HepG2 (cell line): ENCODE measurements around the gene MYO1E. TPM values are rescaled to one million over a fixed set of nuclear protein-coding genes. Genes with fewer than 3 reads are reported as not detected.

Experiments used
- FOXK2 ChIP-seq: fragments of 450-650 bp; IDR thresholded peaks from 2 replicates; pipeline ENCODE4 v1.6.1; 2016
- IRF2 ChIP-seq: IDR thresholded peaks from 2 replicates; pipeline ENCODE4 v1.6.1; 2018; ENCODE audit warnings: missing genetic modification reagents, missing compliant biosample characterization
- KDM6A ChIP-seq: IDR thresholded peaks from 2 replicates; pipeline ENCODE4 v1.6.1; 2016; ENCODE audit warnings: low read depth
- MAFF ChIP-seq: IDR thresholded peaks from 2 replicates; pipeline ENCODE4 v1.6.1; 2011; ENCODE audit warnings: low read depth, low read length, improper control_type of control experiment
- MIXL1 ChIP-seq: IDR thresholded peaks from 2 replicates; pipeline ENCODE4 v1.6.1; 2016
- PTBP1 ChIP-seq: fragments of 200-400 bp; formaldehyde crosslinking; IDR thresholded peaks from 2 replicates; pipeline ENCODE4 v1.6.1; 2018; ENCODE audit warnings: low read length, low read depth; ENCODE audit not compliant: poor library complexity, severe bottlenecking
- RAD21 ChIP-seq: fragments of 450-650 bp; formaldehyde crosslinking; IDR thresholded peaks from 2 replicates; pipeline ENCODE4 v1.5.0; 2020; ENCODE audit warnings: mild to moderate bottlenecking
- SMAD3 ChIP-seq: sonication (generic); formaldehyde crosslinking; IDR thresholded peaks from 2 replicates; pipeline ENCODE4 v1.4.0; 2020; ENCODE audit warnings: missing genetic modification reagents
- SMC3 ChIP-seq: IDR thresholded peaks from 2 replicates; pipeline ENCODE4 v1.6.1; 2011; ENCODE audit warnings: low read length, improper control_type of control experiment
- SOX6 ChIP-seq, 2 experiments: fragments of 450-650 bp in 1 of 2; sonication (generic) in 1 of 2; formaldehyde crosslinking in 1 of 2; IDR thresholded peaks; 2 replicates each; pipeline versions ENCODE4 v1.4.0 to v1.6.1; 2017 to 2020; ENCODE audit warnings: antibody characterized with exemption in 1 of 2, mild to moderate bottlenecking in 1 of 2, missing genetic modification reagents in 1 of 2
- TGIF2 ChIP-seq: IDR thresholded peaks from 2 replicates; pipeline ENCODE4 v1.6.1; 2016; ENCODE audit warnings: control low read depth, missing compliant biosample characterization
- THAP11 ChIP-seq: IDR thresholded peaks from 2 replicates; pipeline ENCODE4 v1.6.1; 2016; ENCODE audit warnings: missing biosample characterization, missing genetic modification reagents
- ZFP82 ChIP-seq: sonication (generic); formaldehyde crosslinking; IDR thresholded peaks from 2 replicates; pipeline ENCODE4 v1.5.1; 2020; ENCODE audit warnings: mild to moderate bottlenecking, missing genetic modification reagents, borderline replicate concordance
- ZNF124 ChIP-seq: sonication (generic); formaldehyde crosslinking; IDR thresholded peaks from 2 replicates; pipeline ENCODE4 v1.4.0; 2020; ENCODE audit warnings: missing genetic modification reagents
- ZNF205 ChIP-seq: IDR thresholded peaks from 2 replicates; pipeline ENCODE4 v1.6.1; 2018; ENCODE audit warnings: missing biosample characterization, missing genetic modification reagents
- ZNF282 ChIP-seq: fragments of 450-650 bp; IDR thresholded peaks from 2 replicates; pipeline ENCODE4 v1.6.1; 2018; ENCODE audit not compliant: partially characterized antibody
- ZNF546 ChIP-seq: sonication (generic); formaldehyde crosslinking; conservative IDR thresholded peaks from 2 replicates; pipeline ENCODE4 v1.8.1; 2023; ENCODE audit warnings: mild to moderate bottlenecking, missing genetic modification reagents
- ZNF589 ChIP-seq: sonication (generic); formaldehyde crosslinking; conservative IDR thresholded peaks from 2 replicates; pipeline ENCODE4 v1.8.0; 2022; ENCODE audit warnings: mild to moderate bottlenecking, moderate library complexity, missing genetic modification reagents
- polyA plus RNA-seq, 8 experiments: library from polyadenylated mRNA; depleted of rRNA in 3 of 8; stranded (reverse) in 7 of 8; unstranded in 1 of 8; fragments of >200 nt; fragmentation: Illumina TruSeq in 4 of 8; extraction: Trizol in 4 of 8; gene quantifications; 2 replicates each; pipeline versions ENCODE4 v1.2.1 to v1.2.3, GENCODE V29; 2011 to 2016; ENCODE audit warnings: low read depth in 4 of 8, missing spikeins in 1 of 8, mixed read lengths in 1 of 8; ENCODE audit not compliant: insufficient read depth in 1 of 8
- total RNA-seq, 5 experiments: library from RNA; depleted of rRNA; stranded (reverse); fragments of >200 nt; fragmentation: Illumina TruSeq; extraction: Trizol; gene quantifications; 2 replicates each; pipeline ENCODE4 v1.2.3, GENCODE V29; 2016; ENCODE audit warnings: low read depth in 1 of 5
- TF ChIP-seq, protein P1 (sequence below): sonication (generic); formaldehyde crosslinking; IDR thresholded peaks from 2 replicates; pipeline ENCODE4 v1.4.0; 2020; ENCODE audit warnings: missing genetic modification reagents
- TF ChIP-seq, protein P2 (sequence below): sonication (generic); formaldehyde crosslinking; IDR thresholded peaks from 2 replicates; pipeline ENCODE4 v1.5.1; 2020; ENCODE audit warnings: missing genetic modification reagents, mild to moderate bottlenecking, borderline replicate concordance
- TF ChIP-seq, protein P3 (sequence below): sonication (generic); formaldehyde crosslinking; IDR thresholded peaks from 2 replicates; pipeline ENCODE4 v1.4.0; 2020; ENCODE audit warnings: missing genetic modification reagents, mild to moderate bottlenecking, borderline replicate concordance
- TF ChIP-seq, protein P4 (sequence below): sonication (generic); formaldehyde crosslinking; IDR thresholded peaks from 2 replicates; pipeline ENCODE4 v1.5.0; 2020; ENCODE audit warnings: mild to moderate bottlenecking, missing genetic modification reagents, moderate library complexity
- TF ChIP-seq, protein P5 (sequence below): fragments of 450-650 bp; IDR thresholded peaks from 2 replicates; pipeline ENCODE4 v1.6.1; 2017

The MYO1E gene
- total and polyA plus RNA-seq, 2 of the 13 experiments (the other 11 are each of a cell fraction or from before 2014, with no cell fraction given), result 15.7 to 25.1 TPM

DNA sequence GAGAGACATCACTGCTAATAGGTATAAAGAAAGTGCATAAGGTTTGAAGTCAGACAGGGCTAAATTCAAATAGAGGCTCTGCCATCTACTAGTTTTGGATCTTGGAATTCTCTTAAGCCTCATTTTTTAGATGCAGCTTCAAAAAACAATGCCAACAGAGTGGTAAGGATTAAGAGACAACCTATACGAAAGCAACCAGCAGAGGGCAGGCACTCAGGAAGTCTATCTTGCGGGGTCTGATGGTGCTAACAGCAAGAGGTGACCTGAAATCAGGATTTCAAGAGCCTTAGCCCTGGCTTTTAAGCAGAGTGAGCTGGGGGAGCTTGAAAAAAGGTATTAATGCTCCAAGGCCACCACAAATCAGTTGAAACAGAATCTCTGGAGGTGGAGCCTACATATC is 125.3 kb downstream of the MYO1E start (continued):
- TF ChIP-seq, protein P1, sequence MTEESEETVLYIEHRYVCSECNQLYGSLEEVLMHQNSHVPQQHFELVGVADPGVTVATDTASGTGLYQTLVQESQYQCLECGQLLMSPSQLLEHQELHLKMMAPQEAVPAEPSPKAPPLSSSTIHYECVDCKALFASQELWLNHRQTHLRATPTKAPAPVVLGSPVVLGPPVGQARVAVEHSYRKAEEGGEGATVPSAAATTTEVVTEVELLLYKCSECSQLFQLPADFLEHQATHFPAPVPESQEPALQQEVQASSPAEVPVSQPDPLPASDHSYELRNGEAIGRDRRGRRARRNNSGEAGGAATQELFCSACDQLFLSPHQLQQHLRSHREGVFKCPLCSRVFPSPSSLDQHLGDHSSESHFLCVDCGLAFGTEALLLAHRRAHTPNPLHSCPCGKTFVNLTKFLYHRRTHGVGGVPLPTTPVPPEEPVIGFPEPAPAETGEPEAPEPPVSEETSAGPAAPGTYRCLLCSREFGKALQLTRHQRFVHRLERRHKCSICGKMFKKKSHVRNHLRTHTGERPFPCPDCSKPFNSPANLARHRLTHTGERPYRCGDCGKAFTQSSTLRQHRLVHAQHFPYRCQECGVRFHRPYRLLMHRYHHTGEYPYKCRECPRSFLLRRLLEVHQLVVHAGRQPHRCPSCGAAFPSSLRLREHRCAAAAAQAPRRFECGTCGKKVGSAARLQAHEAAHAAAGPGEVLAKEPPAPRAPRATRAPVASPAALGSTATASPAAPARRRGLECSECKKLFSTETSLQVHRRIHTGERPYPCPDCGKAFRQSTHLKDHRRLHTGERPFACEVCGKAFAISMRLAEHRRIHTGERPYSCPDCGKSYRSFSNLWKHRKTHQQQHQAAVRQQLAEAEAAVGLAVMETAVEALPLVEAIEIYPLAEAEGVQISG (CRISPR knock-in tag), result no peak
- TF ChIP-seq ZNF124 (CRISPR knock-in tag), result 0 out of 2 replicates have a peak, but pooled peaks have one; percentile 36
- TF ChIP-seq, protein P2, sequence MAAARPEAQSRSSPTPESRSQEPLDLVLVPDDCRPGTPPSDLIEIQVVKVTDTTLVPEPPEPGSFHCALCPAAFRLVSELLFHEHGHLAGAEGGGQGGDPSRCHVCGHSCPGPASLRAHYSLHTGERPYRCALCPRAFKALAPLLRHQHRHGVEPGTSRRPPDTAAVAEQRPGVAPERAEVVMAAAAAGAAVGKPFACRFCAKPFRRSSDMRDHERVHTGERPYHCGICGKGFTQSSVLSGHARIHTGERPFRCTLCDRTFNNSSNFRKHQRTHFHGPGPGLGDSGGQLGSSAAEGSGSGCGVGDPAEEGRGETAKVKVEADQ (CRISPR knock-in tag), result no peak
- no peak for TF ChIP-seq IRF2 (CRISPR knock-in tag)
- peak; percentile 59 for TF ChIP-seq RAD21 (CRISPR knock-in tag)
- no peak for TF ChIP-seq SOX6 (IDR thresholded peaks at IDR 0.05)
- 0 out of 2 replicates have a peak, but pooled peaks have one; percentile 26 for TF ChIP-seq SOX6 (CRISPR knock-in tag; IDR thresholded peaks at IDR 0.05)
- peak; percentile 91 for TF ChIP-seq SMC3
- TF ChIP-seq, protein P3, sequence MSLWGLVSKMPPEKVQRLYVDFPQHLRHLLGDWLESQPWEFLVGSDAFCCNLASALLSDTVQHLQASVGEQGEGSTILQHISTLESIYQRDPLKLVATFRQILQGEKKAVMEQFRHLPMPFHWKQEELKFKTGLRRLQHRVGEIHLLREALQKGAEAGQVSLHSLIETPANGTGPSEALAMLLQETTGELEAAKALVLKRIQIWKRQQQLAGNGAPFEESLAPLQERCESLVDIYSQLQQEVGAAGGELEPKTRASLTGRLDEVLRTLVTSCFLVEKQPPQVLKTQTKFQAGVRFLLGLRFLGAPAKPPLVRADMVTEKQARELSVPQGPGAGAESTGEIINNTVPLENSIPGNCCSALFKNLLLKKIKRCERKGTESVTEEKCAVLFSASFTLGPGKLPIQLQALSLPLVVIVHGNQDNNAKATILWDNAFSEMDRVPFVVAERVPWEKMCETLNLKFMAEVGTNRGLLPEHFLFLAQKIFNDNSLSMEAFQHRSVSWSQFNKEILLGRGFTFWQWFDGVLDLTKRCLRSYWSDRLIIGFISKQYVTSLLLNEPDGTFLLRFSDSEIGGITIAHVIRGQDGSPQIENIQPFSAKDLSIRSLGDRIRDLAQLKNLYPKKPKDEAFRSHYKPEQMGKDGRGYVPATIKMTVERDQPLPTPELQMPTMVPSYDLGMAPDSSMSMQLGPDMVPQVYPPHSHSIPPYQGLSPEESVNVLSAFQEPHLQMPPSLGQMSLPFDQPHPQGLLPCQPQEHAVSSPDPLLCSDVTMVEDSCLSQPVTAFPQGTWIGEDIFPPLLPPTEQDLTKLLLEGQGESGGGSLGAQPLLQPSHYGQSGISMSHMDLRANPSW (CRISPR knock-in tag), result 0 out of 2 replicates have a peak, but pooled peaks have one; percentile 35
- TF ChIP-seq TGIF2 (CRISPR knock-in tag), result no peak
- no peak for TF ChIP-seq MAFF
- TF ChIP-seq THAP11, result 0 out of 2 replicates have a peak, but pooled peaks have one; percentile 24
- TF ChIP-seq ZNF589 (CRISPR knock-in tag), result no peak
- TF ChIP-seq, protein P4, sequence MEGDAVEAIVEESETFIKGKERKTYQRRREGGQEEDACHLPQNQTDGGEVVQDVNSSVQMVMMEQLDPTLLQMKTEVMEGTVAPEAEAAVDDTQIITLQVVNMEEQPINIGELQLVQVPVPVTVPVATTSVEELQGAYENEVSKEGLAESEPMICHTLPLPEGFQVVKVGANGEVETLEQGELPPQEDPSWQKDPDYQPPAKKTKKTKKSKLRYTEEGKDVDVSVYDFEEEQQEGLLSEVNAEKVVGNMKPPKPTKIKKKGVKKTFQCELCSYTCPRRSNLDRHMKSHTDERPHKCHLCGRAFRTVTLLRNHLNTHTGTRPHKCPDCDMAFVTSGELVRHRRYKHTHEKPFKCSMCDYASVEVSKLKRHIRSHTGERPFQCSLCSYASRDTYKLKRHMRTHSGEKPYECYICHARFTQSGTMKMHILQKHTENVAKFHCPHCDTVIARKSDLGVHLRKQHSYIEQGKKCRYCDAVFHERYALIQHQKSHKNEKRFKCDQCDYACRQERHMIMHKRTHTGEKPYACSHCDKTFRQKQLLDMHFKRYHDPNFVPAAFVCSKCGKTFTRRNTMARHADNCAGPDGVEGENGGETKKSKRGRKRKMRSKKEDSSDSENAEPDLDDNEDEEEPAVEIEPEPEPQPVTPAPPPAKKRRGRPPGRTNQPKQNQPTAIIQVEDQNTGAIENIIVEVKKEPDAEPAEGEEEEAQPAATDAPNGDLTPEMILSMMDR (CRISPR knock-in tag), result peak; percentile 74
- TF ChIP-seq SMAD3 (CRISPR knock-in tag), result 0 out of 2 replicates have a peak, but pooled peaks have one; percentile 32
- TF ChIP-seq ZNF546 (CRISPR knock-in tag), result no peak
- TF ChIP-seq ZFP82 (CRISPR knock-in tag), result no peak
- TF ChIP-seq ZNF282, result no peak
- no peak for TF ChIP-seq KDM6A
- TF ChIP-seq ZNF205 (CRISPR knock-in tag), result no peak
- no peak for TF ChIP-seq FOXK2
- TF ChIP-seq, protein P5, sequence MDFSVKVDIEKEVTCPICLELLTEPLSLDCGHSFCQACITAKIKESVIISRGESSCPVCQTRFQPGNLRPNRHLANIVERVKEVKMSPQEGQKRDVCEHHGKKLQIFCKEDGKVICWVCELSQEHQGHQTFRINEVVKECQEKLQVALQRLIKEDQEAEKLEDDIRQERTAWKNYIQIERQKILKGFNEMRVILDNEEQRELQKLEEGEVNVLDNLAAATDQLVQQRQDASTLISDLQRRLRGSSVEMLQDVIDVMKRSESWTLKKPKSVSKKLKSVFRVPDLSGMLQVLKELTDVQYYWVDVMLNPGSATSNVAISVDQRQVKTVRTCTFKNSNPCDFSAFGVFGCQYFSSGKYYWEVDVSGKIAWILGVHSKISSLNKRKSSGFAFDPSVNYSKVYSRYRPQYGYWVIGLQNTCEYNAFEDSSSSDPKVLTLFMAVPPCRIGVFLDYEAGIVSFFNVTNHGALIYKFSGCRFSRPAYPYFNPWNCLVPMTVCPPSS, result no peak
- TF ChIP-seq MIXL1, result no peak
- TF ChIP-seq PTBP1, result no peak
